GM04503 (cell line): ENCODE measurements around the gene FUNDC1.
"Not testable (repeated sequence)": the region's sequence is repeated elsewhere in the genome, so short reads cannot be mapped to it uniquely, and the experiment has no call there.

Experiments used
- DNase-seq: peaks from one replicate; pipeline ENCODE4 v3.0.0-alpha.2; 2012; ENCODE audit warnings: low read depth

Gene FUNDC1, protein sequence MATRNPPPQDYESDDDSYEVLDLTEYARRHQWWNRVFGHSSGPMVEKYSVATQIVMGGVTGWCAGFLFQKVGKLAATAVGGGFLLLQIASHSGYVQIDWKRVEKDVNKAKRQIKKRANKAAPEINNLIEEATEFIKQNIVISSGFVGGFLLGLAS

DNA sequence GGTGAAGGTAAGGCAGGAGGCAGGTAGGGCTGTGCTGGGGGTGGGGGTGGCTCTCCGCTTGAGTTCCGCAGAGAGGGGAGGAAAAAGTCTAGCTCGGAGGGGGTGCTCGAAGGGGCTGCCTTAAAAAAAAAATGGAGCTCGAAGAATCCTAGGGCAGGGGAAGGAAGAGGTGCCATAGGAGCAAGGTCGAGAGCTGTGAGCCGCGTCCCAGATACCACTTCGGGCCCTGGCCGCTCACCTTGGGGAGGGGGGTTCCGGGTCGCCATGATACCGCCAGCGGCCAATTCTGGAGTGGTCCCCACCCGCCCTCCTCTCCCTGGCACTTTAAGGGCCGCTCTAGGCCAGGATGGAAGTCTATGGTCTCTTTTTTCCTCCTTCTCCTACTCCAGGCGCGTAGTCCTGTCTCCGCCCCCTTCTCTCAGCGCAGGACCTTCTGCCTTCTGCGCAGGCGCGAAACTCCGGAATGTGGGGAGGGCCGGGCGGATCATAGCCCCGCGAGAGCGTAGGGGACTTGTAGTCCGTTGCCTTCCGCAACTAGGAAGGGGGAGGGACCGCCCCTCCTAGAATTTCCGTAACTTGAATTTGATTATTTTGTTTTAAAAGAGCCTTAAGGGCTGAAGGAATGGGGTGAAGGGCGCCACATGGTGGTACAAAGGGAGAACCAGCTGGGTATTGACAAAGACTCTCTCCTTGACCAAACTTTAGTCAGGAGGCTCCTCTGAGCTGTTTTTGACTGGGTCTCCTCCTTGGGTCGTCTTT is at the start of gene FUNDC1:
Gene FUNDC1, minus strand, starts transcription at position 293 of the 759 bp plus-strand sequence. Its CDS starts 27 bp downstream, at position 266.
- peak; percentile 73 for DNase-seq

DNA sequence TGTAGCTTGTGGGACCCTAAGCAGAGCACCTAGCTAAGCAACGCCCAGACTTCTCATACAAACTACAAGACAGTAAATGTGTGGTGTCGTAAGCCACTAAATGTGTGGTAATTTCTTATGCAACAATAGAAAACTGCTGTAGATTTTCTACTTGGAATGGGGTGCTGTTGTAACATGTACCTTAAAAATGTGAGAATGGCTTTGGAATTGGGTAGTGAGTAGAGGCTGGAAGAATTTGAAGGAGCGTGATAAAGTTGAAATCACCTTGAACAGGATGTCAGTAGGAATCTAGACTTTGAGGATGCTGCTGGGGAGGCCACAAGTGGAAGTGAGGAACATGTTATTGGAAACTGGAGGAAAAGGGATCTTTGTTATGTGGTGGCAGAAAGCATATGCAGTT is 43.2 kb upstream of the FUNDC1 start:
- DNase-seq, result no peak

DNA sequence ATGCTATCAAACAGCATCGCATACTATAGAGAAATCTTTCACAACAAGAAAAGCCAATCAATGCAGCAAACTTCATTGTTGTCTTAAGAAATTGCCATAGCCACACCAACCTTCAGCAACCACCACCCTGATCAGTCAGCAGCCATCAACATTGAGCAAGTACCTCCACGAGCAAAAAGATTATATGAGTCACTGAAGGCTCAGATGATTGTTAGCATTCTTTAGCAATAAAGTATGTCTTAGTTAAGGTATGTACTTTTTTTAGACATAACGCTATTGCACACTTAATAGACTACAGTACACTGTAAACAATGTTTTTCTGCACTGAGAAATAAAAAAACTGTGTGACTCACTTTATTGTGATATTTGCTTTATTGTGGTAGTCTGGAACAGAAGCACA is 37.8 kb upstream of the FUNDC1 start:
- DNase-seq, result peak; percentile 61

DNA sequence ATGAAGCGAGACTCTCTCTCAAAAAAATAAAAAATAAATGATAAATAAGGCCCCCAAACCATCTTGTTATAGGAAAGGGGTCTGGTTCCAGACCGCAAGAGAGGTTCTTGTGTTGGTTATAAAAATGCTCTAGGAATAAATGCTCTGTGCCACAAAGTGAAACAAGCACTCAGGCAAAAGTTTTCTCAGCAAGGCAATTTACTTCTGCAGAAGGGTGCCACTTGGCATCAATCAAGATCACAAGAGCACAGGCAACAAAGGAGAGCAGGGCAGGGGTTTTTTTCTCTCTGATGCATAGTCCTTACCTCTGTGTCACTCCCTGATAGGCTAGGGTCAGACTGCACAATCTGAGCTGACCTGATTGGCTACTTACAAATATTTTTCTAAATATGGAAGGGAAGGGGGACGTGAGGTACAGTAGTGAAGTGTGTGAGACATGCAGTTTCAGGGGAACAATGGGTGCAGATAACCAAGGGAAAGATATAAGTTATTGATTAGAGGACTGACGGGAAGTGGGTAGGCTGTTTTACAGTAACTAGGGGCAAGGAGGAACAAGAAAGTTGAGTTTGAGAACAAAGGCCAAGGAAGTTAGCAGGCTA is 29.8 kb upstream of the FUNDC1 start:
- DNase-seq, result no peak

DNA sequence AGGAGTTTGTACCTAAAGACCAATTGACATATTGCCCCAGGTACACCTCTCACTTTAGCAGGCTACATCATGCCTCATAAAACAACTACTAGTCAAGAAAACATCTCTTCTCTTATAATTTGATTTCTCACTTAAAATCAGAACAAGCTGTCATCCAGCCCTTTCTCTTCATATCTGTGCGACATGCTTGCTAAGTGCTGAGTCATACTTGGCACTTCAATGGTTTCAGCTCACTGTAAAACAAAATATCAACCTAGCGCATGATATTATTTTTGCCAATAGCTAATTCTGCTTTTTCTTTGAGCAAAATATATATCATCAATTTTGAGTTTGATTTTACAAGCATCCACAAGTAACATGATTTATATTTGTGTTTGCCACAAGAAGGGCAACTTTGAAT is 27.9 kb upstream of the FUNDC1 start:
- no peak for DNase-seq

DNA sequence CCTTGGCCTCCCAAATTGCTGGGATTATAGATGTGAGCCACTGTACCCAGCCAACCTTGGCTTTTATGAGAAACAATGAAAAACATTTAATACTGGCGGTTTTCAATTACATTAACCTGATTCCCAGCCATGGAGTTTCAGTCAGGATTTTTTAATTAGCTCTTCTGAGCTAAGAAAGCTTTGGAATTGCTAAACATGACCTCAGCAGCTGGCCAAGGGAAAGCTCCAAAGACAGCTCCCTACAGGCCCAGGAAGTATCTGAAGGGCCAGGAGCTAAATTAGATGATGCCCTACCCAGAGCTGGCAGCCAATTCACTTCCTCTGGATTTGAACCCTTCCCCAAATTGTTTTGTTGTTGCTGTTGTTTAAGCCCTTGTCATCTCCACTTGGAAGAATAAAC is 26.5 kb upstream of the FUNDC1 start:
- no peak for DNase-seq

DNA sequence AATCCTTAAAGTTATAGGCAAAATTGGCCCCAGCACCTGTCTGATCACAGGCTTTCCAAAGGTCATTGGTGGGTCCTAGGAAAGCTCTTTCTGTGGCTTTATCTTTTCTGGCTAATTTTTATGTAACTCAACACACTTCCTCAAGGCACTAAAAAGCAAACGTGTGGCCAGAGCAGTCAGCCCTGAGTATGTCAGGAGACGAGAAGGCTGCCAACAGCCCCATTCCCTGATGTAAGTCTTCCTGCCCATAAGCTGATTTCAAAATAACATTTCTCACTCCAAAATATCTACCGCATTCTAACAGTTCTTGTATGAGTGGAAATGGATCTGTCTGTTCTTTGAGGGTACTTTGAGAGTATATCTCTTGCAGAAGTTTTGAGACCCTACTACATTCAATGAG is 25.5 kb upstream of the FUNDC1 start:
- no peak for DNase-seq

DNA sequence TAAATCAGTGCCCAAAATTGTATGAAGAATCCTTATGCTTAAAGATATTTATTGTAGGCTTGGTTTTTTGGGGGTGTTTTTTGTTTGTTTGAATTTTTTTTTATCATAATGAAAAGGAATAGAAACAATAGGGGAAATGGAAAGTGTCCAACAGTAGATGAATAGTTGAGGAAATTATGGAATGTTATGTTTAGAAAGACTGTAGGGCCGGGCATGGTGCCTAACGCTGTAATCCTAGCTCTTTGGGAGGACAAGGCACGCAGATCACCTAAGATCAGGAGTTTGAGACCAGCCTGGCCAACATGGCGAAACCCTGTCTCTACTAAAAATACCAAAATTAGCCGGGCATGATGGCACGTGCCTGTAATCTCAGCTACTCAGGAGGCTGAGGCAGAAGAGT is 19.2 kb upstream of the FUNDC1 start:
- DNase-seq, result not testable (repeated sequence)

DNA sequence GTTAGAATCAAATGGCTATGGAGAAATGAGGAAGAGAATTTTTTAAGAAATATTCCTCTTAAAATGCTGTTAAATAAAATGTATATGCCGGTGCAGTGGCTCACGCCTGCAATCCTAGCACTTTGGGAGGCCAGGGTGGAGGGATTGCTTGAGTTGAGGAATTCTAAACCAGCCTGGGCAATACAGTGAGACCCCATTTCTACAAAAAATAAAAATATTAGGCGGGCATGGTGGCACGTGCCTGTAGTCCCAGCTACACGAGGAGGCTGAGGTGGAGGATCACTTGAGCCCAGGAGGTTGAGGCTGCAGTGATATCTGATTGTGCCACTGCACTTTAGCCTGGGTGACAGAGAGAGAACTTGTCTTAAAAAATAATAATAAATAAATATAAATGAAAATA is 7.9 kb upstream of the FUNDC1 start:
- DNase-seq, result no peak

DNA sequence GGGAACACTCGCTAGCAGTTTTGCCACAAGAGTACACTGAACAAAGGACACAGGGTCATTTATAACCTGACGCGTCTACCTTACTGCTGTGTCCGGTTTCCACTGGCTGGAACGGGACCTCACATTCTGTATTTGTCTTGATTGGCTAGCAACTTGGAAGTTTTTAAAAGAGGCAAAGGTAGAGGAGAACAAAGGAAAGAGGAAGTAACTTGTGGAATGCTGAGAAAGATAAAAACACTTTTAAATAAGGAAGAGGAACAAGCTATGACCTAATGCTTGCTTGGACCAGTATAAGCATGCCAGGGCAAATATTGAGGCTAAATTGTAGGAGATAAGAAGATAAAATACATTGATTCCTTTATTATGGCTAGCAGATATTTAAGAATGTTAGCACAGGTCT is 2.8 kb upstream of the FUNDC1 start:
- not testable (repeated sequence) for DNase-seq

DNA sequence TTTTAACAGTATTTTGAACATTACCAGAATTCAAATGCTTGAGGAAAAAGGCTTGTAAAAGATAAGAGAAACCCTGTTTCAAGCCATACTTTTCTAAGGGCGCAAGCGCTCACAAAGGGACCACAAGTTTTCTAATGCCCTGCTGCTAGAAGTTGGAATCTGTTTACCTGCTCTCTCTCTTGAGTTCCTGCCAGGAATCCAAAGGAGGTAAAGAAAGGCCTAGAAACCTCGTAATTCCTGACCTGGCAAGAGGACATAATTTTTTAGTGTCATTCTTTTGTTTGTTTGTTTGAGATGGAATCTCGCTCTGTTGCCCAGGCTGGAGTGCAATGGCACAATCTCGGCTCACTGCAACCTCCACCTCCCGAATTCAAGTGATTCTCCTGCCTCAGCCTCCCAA is 1.4 kb upstream of the FUNDC1 start:
- DNase-seq, result no peak

DNA sequence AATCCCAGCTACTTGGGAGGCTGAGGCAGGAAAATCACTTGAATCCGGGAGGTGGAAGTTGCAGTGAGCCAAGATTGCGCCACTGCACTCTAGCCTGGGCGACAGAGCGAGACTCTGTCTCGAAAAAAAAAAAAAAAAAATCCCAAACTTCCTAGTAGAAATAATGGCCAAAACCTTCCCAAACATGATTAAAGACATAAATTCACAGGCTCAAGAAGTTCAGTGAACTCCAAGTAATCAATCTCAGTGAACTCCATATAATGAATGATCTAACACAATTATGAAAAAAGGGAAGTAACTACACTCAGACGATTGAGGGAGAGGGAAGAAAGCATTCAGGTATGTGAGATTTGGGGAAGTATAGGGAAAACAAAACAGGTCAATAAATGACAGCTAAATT is 6.5 kb downstream of the FUNDC1 start:
- DNase-seq, result no peak

DNA sequence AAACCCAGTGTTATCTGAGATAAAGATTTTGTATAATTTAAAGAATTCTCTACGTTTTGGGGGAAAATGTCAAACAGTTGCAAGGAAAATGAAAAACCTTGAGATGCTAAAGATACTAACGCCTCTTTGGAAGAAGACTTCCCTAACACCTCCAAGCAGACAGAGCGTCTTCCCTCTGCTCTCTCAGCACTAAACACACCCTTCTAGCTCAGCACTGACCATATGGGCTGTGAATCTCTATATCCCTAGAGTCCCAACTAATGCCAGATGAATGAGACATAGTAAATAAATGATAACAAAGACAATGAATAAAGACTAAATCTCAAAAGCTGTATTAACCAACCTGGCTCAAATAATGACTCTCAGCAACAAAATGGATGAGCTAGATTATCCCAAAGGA is 13.3 kb downstream of the FUNDC1 start:
- no peak for DNase-seq

DNA sequence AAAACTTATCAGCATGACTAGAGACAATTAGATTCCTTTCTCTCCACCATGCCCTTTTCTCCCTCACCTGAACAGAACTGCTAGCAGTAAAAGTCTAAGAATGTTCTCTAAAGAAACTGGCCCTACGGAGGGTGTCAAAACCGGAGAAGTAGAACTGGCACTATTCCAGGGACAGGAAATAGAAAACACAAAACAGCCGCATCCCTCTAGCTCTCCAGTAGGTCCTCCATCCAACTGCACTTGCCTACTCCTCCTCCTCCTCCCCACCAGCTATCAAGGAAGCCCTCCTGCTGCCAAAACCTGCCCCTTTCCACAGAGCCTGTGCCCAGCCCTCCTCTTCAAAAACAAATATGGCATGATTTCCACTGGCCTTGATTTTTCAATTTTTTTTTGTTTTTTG is 28.4 kb downstream of the FUNDC1 start:
- no peak for DNase-seq

DNA sequence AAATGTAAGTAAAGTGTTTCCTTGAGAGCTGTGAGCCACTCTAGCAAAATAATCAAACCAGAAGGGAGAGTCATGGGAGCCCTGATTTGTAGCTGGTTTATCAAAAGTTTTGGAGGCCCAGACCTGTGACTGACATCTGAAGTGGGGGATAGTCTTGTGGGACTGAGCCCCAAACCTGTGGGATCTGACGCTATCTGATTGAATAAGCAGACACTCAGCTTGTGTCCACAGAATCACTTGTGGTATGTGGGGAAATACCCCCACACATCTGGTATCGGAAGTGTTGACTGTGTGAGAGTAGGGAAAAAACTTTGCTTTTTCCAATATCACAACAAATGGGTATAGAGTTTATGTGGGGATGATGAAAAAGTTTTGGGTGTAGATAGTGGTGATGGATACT is 35.4 kb downstream of the FUNDC1 start:
- no peak for DNase-seq

DNA sequence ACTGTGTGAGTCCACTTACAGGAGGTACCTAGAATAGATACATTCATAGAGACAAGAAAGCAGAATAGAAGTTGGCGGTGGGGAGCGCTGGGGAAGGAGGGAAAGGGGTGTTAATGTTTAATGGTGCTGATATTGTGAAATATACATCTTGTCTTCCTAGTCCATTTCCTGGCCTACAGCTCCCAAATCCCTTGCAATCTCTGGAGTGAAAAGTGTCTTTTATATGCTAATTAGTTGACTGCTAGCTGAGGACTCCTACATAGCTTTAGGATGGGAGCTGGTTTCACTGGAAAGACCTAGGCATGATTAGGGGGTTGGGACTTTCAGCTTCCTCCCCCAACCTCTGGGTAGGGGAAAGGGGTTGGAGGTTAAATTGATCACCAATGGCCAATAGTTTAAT is 36.0 kb downstream of the FUNDC1 start:
- no peak for DNase-seq

DNA sequence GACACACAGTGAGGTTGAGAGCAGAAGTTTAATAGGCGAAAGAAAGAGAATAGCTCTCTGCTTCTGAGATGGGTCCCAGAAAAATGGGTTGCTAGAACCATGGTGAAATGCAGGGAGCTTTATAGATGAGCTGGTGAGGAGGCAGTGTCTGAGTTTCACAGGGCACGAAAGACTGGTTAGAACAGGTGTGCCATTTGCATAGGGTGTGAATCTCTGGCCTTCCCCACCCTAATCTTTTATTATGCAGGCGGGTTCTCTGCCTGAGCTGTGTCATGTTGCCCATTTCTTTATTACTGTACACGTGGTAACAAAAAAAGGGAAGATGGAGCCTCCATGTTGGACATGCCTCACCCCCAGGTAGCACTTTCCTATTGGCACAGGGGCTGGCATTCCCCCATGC is 39.1 kb downstream of the FUNDC1 start:
- DNase-seq, result no peak

DNA sequence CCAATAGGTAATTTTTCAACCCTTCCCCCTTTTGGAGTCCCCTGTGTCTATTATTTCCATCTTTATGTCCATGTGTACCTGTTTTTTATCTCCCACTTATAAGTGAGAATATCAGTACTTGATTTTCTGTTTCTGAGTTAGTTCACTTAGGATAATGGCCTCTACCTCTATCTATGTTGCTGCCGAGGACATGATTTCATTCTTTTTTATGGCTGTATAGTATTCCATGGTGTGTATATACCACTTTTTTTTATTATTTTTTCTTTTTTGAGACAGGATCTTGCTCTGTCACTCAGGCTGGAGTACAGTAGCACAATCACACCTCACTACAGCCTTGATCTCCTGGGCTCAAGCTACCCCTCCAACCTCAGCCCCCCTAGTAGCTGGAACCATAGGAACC is 47.6 kb downstream of the FUNDC1 start:
- no peak for DNase-seq

DNA sequence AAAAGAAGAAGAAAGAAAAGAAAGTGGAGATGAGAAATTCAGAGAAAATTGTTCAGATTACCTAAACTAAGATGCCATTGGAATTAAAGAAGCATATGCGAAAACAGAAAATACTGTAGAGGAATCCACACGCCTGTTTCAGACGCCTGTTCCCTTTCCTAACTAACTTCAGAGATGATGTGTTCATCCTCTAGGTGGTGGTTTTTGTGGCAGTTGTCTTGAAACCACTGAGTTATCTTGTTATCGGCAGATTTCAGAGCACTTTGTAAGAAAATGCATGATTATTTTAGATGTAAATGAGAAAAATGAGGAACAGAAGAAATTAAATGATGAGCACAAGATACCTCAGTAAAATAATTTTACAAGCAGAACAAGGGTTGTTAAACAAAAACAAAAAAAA is 48.3 kb downstream of the FUNDC1 start:
- no peak for DNase-seq

DNA sequence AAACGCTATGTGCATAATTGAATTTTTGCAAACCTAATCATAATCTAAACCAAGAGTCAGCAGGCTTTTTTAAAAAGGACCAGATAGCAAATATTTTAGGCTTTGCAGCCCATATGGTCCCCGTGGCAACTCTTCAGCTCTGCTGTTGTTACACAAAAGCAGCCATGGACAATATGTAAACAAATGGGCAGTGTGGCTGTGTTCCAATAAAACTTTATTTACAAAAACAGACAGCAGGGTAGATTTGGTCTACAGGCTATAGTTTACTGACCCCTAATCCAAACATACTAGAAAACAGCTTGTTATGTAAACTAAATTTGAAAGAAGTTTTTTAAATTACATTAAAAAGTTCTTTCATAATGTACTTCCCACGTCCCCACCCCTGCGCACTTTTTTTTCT is 53.1 kb downstream of the FUNDC1 start:
- DNase-seq, result no peak

DNA sequence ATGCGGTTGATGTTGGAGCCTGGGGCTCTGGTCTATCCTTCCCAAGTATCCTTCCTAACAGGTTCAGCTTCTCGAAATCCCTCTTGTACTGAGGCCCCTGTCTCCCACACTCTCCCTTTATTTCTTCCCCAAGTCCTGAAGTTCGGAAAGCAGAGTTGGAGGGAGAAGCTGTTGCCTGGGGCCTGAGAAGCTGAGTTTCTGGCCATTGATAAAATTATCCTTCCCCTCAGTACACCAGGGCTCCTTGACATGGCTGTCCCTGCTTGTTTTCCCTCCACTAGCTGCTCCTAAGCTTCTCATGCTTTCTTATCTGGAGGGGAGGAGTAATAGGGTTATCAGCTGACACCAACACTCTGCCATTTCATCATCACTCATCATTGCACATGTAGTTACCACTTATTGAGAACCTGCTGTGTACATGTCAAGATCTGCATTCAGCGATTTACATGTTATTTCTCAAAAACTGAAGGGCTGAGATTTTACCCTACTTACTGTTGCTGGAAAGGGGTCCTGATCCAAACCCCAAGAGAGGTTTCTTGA is 58.0 kb downstream of the FUNDC1 start:
- DNase-seq, result no peak

DNA sequence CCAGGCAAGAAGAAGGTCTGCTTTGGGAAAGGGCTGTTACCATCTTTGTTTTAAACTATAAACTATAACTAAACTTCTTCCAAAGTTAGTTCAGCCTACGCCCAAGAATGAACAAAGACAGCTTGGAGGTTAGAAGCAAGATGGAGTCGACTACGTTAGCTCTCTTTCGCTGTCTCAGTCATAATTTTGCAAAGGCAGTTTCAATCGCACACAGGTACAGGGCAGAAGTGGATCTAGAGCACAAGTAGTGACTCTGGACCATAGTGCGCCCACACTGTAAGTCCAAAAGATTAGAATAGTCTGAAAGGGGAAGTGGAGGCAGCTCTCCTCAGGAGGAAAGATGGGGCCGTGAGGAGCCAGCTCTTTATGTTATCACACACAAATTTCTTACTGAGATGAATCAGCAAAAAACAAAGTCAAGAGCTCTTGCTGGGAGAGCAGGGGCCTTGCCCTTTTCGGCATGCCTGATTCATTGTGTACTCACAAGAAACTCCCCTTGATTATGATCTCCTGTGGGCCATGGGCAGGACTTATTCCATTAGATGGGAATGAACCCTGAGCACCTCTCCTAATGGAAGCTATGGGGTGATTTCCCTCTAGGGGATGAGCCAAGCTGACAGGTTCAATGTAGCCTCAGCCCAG is 58.6 kb downstream of the FUNDC1 start:
- no peak for DNase-seq

DNA sequence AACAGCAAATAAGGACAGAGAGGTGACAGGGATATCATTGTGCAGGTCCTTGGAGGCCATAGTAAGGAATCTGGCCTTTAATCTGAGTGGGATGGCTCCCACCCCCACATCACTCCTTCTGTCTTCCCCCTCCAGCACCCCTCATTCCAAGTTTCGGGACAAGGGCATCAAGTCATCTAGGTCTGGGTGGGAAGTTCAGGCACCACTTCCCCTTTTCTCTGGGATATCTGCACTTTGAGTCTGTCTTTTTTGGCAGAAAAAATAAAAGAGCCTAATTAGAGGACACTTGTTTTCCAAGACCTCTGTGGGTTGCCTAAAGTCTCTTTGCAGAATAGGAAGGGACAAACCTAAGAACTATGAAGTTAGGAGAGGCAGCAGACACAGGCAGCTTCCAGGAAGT is 60.1 kb downstream of the FUNDC1 start:
- no peak for DNase-seq
